Measurements from ENCODE around the gene CEP20.
"Not testable (repeated sequence)": the region's sequence is repeated elsewhere in the genome, so short reads cannot be mapped to it uniquely, and the experiment has no call there.

The CEP20 gene

GRCh38 chr16:15858921-15859668 is 29.3 kb downstream of the CEP20 start:
- DNase-seq, result no peak

DNA sequence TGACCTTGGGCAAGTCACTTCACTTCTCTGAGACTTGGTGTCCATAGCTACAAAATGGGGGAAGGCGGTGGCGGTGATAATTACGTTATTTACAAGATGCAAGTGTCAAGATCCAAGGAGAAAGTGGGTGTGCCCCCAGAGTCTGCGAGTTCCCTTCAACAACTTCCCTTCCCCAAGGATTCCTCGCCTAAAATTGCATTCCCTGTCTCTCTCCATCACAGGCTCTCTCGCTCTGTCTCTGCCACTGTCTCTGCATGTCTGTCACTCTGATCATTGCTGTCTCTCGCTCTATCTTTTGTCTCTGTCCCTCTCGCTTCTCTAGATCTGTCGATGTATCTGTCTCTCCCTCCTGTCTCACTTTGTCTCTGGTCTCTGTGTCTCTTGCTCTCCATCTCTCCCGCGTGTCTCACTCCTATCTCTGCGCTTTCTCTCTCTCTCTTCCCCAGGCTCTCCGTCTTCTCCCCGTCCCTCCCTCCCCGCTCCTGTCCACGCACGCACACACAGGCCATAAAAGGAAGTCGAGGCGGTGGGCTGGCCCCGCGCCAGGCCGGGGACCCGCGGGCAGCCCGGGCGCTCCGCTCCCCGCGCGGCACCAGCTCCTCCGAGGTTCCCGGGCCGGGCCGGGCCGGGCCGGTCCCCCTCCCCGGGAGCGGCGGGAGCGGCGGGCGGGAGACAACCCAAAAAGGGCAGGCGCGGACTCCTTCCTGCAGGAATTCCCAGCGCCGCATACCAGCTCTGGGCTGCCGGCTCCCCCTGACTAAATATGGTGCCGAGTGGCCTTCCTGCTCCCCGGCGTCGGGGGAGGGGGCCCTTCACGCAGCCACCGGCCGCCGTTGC is 30.5 kb downstream of the CEP20 start:
- DNase-seq, result peak in 2 of 56 donors; percentile 6 to 64

DNA sequence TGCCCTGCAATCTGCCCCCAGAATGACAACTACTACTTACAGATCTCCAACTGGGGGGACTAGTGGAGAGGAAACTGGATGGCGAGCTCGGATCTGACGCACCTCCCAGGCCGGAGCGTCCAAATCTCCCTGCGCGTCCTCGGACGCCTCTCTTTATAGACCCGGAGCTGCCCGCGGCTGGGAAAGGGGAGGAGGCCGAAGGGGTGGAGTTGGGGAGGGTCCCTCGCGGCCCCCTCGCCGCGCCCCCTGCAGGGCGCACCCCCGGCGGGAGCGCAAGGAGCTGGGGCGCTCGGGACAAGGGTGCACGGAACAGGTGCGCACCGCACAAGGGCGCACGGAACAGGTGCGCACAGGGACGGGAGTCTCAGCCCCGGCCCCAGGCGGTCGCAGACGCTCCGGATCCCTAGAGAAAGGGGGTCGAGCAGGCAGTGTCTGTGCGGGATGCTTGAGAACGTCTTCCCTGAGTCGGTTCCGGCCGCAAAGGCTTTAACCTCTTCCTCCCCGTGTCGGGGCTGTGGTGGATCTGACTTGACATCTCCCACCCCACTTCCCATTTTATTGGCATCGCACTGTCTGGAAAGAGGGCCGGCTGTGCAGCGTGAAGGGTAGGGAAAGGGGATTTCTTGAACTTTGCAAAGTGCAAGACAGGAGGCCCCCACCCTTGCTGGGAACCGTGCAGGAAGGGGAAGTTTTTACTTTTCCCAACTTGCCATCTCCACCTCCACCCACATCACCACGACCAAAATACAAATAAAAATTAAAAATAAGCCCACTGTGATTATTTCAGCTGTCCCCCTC is 31.3 kb downstream of the CEP20 start, which contains the start of gene MYH11:
TSS of gene MYH11 (minus strand) at position 128 of the 798 bp plus-strand sequence. CDS start 18,776 bp downstream, outside the sequence.
- no peak for DNase-seq

DNA sequence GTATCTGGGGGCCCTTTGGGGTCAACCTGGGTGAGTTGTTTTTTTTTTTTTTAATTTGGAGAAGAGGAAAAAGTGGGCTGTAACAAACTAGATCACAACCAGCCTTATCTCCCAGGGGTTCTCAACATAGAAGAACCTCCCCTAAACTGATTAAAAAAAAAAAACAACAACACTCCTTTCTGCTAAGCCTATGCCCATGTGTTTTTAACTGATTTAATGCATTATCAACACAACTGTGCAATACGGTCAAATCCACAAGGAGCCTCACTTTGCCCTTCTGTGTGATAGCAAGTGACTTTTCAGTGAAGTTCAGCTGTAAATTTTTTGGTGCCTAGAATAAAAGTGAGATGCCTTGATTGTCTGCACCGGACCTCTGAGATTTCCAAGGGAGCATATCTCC is 32.2 kb downstream of the CEP20 start:
- DNase-seq, result no peak

- DNase-seq, result no peak
Measured at GRCh38 chr16:15855704-15856003, 32.7 kb downstream of the CEP20 start.

GRCh38 chr16:15854906-15855703 is 33.3 kb downstream of the CEP20 start:
- DNase-seq, result no peak

DNA sequence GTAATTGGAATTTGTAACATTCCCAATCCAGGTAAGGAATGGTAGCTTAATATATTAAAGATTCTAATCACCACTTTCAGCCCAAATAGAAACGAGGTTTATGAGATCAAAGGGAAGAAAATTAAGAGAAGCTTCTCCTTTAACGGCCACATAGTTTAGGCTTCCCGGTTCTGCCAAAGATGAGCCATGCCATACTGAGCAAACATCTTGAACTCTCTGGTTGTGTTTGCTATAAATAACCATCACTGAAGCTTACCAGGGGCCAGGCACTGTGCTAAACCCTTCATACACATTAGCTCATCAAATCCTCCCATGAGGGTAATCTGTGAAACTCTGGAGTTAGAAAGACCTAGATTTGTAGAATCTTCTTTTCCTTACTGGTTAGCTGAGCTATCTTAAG is 34.3 kb downstream of the CEP20 start:
- DNase-seq, result no peak

DNA sequence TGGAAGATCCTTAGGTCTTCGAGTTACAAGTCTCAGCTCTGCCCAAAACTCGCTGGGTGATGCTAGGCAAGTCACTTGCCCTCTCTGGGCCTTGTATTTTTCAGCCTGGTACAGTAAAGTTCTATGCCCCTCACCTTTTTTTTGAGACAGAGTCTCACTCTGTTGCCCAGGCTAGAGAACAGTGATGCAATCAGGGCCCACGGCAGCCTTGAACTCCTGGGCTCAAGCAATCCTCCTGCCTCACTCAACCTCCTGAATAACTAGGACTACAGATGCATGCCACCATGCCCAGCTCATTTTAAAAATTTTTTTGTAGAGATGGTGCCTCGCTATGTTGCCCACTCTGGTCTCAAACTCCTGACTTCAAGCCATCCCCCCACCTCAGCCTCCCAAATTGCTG is 35.4 kb downstream of the CEP20 start:
- DNase-seq, result no peak

GRCh38 chr16:15850555-15850954 is 37.8 kb downstream of the CEP20 start:
- not testable (repeated sequence) for DNase-seq

- DNase-seq, result no peak
Measured at GRCh38 chr16:15849209-15849981, 39.0 kb downstream of the CEP20 start.

DNA sequence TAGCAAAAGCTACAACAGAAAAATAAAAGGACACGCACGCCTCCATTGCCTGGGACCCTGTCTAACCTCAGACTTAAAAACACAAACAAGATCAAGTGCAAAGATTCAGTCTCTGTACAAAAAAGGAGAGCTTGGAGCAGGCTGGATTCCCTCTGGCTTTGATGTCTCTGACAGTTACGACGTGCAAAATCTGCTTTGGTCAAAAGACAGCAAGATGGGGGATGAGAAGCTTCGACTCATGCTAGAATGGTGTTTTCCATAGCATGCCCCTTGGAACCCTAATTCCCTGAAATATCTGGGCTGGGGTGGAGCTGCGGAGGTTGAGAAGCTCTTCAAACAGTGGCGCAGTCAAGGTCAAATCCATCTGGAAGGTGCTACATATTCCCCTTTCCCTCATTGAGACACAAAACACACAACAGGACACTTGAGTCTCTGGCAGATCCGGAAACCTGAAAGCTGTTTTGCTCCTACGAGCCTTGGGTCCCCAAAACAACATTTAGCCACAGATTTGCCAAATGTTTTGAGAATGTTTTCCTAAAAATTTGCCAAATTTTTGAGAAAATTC is 40.7 kb downstream of the CEP20 start:
- no peak for DNase-seq

DNA sequence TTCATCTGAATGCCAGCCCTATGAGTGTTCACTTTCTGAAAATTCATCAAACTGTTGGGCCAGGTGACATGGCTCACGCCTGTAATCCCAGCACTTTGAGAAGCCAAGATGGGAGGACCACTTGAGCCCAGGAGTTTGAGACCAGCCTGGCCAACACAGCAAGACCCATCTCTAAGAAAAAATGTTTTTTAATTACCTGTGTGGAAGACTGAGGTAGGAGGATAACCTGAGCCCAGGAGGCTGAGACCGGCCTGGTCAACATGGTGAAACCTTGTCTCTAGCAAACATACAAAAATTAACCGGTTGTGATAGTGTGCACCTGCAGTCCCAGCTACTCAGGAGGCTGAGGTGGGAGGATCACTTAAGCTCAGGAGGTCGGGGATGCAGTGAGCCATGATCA is 41.9 kb downstream of the CEP20 start:
- no peak for DNase-seq

GRCh38 chr16:15843635-15844279 is 44.6 kb downstream of the CEP20 start:
- DNase-seq, result no peak

- not testable (repeated sequence) for DNase-seq
Measured at GRCh38 chr16:15839204-15839603, 49.2 kb downstream of the CEP20 start.

DNA sequence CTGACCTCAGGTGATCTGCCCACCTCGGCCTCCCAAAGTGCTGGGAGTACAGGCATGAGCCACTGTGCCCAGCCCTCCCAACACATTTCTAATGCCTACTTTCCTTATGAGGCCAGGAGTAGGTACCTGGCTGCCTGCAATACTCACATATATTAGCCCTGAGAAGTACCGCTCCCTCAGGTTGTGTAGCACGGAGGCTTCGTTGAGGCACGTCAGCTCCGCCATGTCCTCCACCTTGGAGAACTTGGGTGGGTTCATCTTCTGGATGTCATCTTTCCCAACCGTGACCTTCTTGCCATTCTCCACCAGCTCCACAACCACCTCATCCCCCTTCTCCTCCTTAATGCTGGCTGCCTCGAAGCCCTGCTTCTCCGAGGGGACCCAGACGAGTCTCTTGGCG is 50.6 kb downstream of the CEP20 start:
- no peak for DNase-seq

DNA sequence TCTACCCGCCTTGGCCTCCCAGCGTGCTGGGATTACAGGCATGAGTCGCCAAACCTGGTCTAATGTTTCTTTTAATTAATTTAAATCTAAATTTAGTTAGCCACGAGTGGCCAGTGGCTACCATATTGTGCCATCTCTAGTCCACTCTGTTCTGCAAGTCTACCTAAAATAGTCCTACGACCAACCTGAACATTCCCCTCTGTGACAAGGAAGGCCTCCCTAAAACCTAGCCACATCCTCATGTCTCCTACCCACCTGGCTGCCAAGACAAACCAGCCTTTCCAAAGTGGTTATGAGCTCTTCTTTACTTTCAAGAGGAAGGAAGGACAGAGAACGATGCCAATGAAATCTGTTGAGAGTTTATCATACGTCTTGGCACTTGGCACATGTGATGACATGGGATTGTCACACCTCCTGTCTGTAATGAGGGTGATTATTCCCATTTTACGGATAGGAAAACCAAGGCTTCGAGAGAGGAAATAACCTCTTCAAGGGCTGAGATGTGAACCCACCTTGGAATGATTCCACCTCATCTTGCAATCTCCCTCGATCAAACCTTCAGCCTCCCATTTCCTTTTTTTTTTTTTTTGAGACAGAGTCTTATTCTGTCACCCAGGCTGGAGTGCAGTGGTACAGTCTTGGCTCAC is 51.3 kb downstream of the CEP20 start:
- DNase-seq, result no peak

GRCh38 chr16:15836074-15836473 is 52.3 kb downstream of the CEP20 start:
- no peak for DNase-seq

- no peak for DNase-seq
Measured at GRCh38 chr16:15835136-15835878, 53.1 kb downstream of the CEP20 start.

Measured in nucleus accumbens (tissue), 56 donors.